ENCODE results near the gene ARHGDIA. TPM values are rescaled to one million over a fixed set of nuclear protein-coding genes. Genes with fewer than 3 reads are reported as not detected.

Gene ARHGDIA
- total and polyA plus RNA-seq, 2 experiments from 2014 or later: 80.7 to 295 TPM

DNA sequence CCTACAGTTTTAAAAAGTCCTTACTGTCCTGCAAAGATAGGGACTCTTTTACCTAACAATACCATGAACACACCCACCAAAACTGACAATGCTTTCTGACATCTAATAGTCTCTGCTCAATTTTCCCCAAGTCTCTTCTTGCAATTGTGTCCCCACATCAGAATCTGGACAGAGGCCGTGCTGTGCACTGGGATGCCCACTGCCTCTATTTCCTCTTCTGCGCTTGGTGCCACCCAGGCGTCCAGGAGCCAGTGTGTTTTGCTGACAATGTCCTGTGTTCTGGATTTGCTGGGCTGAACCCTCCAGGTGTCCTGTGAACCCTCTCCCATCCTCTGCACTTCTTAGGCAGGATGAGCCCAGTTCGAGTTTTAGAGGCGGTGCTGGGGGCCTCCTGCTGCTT lies 6.4 kb upstream of the ARHGDIA start:
- Histone ChIP-seq H4K20me1 (ENCODE audit: insufficient read depth, poor library complexity, severe bottlenecking) (no peaks in the 10 kb centered on the region), H3K4me3 (no peak overlapping the region), H3K27me3 (no peaks in the 10 kb centered on the region), H3K9me3 (ENCODE audit: low read depth) (no peaks in the 10 kb centered on the region), H3K9me2 (replicated peaks; ENCODE audit: insufficient read depth) (no peaks in the 10 kb centered on the region), H3K36me3 (replicated peaks; ENCODE audit: insufficient read depth, low read depth) (peaks cover 7% of the 10 kb centered on the region), H3K4me1 (ENCODE audit: insufficient read depth) (peaks cover 2% of the 10 kb centered on the region), H3K27ac (no peak overlapping the region), H3K4me2 (no peak overlapping the region), H3K79me2 (peaks cover 10% of the 10 kb centered on the region), H2AFZ (no peak overlapping the region)
- 97% methylated on average over 5 of the region's 5 CpGs for WGBS (ENCODE audit: low lambda C conversion rate, missing lambda C conversion rate)
- no peak for DNase-seq (ENCODE audit: low spot score)
- TF ChIP-seq, protein P1, sequence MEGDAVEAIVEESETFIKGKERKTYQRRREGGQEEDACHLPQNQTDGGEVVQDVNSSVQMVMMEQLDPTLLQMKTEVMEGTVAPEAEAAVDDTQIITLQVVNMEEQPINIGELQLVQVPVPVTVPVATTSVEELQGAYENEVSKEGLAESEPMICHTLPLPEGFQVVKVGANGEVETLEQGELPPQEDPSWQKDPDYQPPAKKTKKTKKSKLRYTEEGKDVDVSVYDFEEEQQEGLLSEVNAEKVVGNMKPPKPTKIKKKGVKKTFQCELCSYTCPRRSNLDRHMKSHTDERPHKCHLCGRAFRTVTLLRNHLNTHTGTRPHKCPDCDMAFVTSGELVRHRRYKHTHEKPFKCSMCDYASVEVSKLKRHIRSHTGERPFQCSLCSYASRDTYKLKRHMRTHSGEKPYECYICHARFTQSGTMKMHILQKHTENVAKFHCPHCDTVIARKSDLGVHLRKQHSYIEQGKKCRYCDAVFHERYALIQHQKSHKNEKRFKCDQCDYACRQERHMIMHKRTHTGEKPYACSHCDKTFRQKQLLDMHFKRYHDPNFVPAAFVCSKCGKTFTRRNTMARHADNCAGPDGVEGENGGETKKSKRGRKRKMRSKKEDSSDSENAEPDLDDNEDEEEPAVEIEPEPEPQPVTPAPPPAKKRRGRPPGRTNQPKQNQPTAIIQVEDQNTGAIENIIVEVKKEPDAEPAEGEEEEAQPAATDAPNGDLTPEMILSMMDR (IDR thresholded peaks at IDR 0.05; ENCODE audit: poor library complexity): no peak
- TF ChIP-seq EZH2 (IDR thresholded peaks at IDR 0.05; ENCODE audit: borderline replicate concordance): no peak
- no peak for TF ChIP-seq EZH2phosphoT487 (IDR thresholded peaks at IDR 0.05; ENCODE audit: low read depth, severe bottlenecking, unreplicated experiment)

DNA sequence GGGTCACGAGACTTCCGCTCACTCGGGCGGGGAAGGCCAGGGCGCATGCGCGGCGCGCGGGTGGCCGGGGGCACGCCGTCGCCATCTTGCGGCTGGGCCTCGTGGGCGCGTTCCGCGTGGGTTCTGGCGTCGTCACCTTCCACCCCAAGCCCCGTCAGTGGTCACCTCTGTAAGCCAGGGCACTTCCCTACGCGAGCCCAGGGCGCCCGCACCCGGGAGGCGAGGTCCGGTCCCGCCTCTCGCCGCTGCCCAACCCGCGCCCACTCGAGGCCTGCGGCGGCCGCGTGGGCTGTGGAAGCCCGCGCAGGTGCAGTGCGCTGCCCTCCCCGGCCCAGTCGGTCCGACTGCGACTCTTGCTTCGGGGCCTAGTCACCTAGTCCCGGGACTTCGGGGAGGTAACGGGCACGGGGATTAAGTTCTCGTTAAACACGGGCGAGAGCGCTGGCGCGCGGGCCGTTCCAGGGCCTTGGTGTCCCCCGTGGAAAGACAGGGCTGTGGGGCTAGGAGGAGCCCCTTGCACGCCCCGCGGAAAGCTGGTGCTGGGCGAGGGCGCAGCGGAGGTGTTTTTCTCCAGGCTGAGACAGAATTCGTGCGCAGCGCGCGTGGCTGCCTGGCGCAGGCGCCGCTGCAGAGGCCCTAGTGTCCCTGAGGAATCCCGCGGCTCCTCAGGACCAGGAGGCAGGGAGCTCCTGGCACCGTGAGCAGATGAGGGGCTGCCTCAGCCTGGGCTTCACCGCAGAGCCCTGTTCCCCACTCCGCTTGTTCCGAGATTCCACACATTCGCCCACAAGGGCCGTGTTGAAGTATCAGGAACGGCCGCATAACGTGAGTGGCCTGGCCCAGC lies 472 bp upstream of the ARHGDIA start:
- Histone ChIP-seq H3K4me3 (peak overlapping the region; percentile 88), H2AFZ (peak overlapping the region; percentile 99), H3K79me2 (peaks cover 36% of the 10 kb centered on the region), H3K4me1 (ENCODE audit: insufficient read depth) (peaks cover 43% of the 10 kb centered on the region), H3K9me2 (replicated peaks; ENCODE audit: insufficient read depth) (no peaks in the 10 kb centered on the region), H3K27me3 (no peaks in the 10 kb centered on the region), H3K36me3 (replicated peaks; ENCODE audit: insufficient read depth, low read depth) (no peaks in the 10 kb centered on the region), H3K4me2 (peak overlapping the region; percentile 95), H4K20me1 (ENCODE audit: insufficient read depth, poor library complexity, severe bottlenecking) (peaks cover 23% of the 10 kb centered on the region), H3K9me3 (ENCODE audit: low read depth) (no peaks in the 10 kb centered on the region), H3K27ac (peak overlapping the region; percentile 99)
- TF ChIP-seq, protein P1 (IDR thresholded peaks at IDR 0.05; ENCODE audit: poor library complexity): peak; percentile 33
- TF ChIP-seq EZH2 (IDR thresholded peaks at IDR 0.05; ENCODE audit: borderline replicate concordance): no peak
- WGBS (ENCODE audit: low lambda C conversion rate, missing lambda C conversion rate): 2% methylated on average over 84 of the region's 86 CpGs
- DNase-seq (ENCODE audit: low spot score): peak; percentile 96

DNA sequence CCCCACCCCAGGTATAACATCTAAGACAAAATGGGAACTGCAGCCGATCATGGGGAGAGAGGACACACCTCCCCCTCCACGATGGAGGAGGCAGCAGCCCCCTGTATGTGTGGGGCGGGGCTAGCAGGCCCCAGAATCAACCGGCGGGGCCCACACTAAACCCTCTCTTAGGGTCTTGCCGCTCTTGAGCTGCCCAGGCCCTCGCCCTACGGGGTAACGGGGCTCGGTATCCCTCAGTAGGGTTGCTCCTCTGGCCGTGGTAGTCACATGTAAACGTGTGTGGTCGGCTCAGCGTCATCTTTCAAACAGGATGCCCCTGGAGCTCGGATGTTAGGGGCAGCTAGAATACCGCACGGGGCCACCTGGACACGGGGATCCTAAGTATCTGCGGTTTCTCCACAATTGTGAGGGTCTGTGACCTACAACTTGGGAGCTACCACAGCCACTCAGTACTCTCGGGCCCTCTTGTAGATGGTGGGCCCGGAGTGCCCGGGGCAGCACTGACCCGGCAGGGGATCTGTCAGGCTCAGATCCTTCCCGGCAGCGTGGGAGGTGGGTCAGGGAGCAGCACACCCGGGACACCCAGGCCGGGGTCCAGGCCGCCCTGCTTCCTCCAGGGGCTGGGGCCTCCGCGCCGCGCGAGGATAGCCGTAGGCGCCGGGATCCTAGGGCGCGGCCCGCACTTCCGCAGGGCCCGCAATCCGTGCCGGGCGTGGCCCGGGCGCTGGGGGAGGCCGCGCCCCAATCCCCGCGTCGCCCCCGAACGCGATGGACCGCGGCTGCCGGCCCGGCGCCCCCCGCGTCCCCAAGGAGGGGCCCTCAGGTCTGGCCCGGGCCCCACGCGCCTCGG lies 781 bp downstream of the ARHGDIA start:
- Histone ChIP-seq H2AFZ (no peak overlapping the region), H3K9me2 (replicated peaks; ENCODE audit: insufficient read depth) (no peaks in the 10 kb centered on the region), H3K27me3 (no peaks in the 10 kb centered on the region), H3K4me2 (peak overlapping the region; percentile 96), H3K36me3 (replicated peaks; ENCODE audit: insufficient read depth, low read depth) (no peaks in the 10 kb centered on the region), H3K4me1 (ENCODE audit: insufficient read depth) (peaks cover 50% of the 10 kb centered on the region), H3K27ac (peak overlapping the region; percentile 99), H3K79me2 (peaks cover 44% of the 10 kb centered on the region), H4K20me1 (ENCODE audit: insufficient read depth, poor library complexity, severe bottlenecking) (peaks cover 28% of the 10 kb centered on the region), H3K9me3 (ENCODE audit: low read depth) (no peaks in the 10 kb centered on the region), H3K4me3 (peak overlapping the region; percentile 97)
- TF ChIP-seq, protein P1 (IDR thresholded peaks at IDR 0.05; ENCODE audit: poor library complexity): no peak
- TF ChIP-seq EZH2 (IDR thresholded peaks at IDR 0.05; ENCODE audit: borderline replicate concordance): no peak
- no peak for TF ChIP-seq EZH2phosphoT487 (IDR thresholded peaks at IDR 0.05; ENCODE audit: low read depth, severe bottlenecking, unreplicated experiment)
- 4% methylated on average over 38 of the region's 65 CpGs for WGBS (ENCODE audit: low lambda C conversion rate, missing lambda C conversion rate)
- DNase-seq (ENCODE audit: low spot score): peak; percentile 63

Measured in hepatocyte (in vitro differentiated cells).